DMS53 (cell line): ENCODE measurements around the gene CNTLN.
A peak's percentile ranks its signal among the peaks of the same experiment; 100 is the strongest.

ENCODE experiments used
- DNase-seq: peaks from one replicate; lab custom pipeline; 2025; lab: John Stamatoyannopoulos, UW

CNTLN gene, protein sequence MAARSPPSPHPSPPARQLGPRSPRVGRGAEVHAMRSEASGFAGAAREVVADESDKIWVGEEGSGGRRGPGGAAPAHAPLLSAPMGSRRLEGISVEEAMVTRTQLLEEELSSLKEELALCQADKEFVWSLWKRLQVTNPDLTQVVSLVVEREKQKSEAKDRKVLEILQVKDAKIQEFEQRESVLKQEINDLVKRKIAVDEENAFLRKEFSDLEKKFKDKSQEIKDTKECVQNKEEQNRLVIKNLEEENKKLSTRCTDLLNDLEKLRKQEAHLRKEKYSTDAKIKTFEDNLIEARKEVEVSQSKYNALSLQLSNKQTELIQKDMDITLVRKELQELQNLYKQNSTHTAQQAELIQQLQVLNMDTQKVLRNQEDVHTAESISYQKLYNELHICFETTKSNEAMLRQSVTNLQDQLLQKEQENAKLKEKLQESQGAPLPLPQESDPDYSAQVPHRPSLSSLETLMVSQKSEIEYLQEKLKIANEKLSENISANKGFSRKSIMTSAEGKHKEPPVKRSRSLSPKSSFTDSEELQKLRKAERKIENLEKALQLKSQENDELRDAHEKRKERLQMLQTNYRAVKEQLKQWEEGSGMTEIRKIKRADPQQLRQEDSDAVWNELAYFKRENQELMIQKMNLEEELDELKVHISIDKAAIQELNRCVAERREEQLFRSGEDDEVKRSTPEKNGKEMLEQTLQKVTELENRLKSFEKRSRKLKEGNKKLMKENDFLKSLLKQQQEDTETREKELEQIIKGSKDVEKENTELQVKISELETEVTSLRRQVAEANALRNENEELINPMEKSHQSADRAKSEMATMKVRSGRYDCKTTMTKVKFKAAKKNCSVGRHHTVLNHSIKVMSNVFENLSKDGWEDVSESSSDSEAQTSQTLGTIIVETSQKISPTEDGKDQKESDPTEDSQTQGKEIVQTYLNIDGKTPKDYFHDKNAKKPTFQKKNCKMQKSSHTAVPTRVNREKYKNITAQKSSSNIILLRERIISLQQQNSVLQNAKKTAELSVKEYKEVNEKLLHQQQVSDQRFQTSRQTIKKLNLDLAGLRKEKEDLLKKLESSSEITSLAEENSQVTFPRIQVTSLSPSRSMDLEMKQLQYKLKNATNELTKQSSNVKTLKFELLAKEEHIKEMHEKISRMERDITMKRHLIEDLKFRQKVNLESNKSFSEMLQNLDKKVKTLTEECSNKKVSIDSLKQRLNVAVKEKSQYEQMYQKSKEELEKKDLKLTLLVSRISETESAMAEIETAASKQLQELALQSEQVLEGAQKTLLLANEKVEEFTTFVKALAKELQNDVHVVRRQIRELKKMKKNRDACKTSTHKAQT (N-terminal part only)

DNA sequence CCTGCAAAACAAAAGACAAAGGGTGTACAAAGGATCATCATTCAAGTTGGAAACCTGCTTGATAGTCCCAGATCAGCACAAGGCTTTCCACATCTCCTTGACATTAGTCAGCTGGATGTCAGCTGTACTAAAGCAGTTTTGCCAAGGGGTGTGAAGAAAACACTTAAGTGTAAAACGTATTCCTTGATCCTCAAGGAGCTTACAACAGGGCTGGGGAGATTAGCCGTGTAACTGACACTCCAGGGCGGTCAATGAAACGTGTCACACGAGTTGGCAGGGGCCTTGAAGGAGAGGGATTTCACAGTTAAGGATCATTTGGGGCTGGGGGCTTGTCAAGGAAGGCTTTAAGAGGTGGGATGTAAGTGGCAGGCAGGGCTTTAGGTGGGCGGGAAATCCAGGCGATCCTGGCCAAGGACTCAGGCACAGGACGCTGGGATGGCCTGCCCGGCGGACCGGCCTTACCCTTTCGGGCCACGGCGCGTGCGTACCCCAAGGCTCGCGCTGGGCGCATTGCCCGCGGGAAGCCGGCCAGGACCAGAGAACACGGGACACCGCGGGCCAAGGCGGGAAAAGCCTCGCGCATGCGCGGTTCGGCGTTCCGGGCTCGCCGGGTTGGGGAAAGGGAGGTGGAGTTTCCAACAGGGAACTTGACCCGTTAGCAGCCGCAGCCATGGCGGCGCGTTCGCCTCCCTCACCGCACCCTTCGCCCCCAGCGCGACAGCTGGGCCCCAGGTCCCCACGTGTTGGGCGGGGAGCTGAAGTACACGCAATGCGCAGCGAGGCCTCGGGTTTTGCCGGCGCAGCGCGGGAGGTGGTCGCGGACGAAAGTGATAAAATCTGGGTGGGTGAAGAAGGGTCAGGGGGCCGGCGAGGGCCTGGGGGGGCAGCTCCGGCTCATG lies at the start of gene CNTLN:
Gene CNTLN (plus strand): TSS at position 645 of the 899 bp plus-strand sequence. CDS start 26 bp downstream, at position 671.
- DNase-seq, result peak; percentile 75

DNA sequence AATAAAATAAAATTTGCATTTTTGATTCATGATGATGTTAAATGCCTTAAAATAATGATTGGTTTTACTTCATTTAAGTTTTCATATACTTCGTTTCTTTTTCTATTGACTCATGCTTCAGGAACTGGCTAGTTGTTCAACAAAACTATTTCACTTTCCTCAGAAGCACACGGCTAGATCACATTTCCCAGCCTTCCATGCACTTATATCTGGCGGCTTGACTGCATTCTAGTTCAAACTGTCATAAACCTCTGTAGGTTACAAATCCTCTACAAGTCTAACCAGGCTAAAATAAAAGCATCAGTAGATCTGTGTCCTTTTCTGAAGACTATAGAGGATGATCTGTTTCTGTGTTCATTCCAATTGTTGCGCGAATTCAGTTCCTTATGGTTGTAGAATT lies 46.3 kb upstream of the CNTLN start:
- no peak for DNase-seq

DNA sequence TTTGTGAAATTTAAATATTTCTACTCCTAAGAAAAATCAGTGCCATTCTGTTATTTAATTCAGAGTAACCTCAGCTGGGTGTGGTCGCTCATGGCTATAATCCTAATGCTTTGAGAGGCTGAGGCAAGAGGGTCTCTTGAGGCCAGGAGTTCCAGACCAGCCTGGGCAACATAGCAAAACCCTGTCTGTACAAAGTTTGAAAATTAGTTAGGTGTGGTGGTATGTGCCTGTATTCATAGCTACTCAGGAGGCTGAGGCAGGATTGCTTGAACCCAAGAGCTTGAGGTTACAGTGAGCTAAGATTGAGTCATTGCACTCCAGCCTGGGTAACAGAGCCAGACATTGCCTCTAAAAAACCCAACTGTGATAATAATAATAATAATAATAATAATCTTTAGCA lies 44.8 kb upstream of the CNTLN start:
- DNase-seq, result no peak

DNA sequence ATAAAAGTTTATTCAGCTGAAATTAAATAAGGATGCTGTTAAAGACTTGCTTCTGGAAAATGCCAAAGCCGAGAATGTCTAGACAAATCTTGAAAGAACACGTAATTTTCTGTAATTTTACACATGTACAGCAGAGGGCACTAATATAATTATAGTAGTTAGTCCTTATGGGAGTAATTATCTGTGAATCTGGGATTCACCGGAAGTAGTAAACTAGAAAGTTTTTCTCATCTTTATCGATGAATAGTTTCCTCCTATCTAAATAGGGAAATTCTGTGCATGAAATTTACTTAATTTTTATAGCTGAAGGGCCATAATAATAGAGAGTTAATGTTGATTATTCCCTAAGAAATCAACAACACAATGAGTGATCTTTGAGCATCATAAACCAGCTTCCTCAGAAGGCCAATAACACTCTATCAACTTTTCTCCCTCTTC lies 18.4 kb upstream of the CNTLN start:
- DNase-seq, result peak; percentile 44

DNA sequence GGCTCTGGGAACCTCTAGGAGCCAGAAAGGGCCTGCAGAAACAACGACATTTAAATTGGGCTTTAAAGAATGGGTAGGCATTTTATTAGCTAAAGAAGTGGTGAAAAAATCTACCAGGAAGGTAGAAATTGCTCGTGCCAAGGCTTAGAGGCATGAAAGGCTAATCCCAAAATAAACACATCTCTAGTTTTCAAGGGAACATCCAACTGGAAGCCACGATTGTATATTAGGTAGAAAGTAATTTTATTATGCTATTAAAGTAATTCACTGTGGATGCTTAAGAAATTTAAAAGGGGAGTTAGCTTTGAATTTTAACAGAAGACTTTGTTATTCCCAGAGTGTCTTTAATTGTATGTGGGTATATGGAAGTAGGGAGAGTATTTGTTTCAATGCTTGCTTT lies 17.5 kb upstream of the CNTLN start:
- peak; percentile 32 for DNase-seq

DNA sequence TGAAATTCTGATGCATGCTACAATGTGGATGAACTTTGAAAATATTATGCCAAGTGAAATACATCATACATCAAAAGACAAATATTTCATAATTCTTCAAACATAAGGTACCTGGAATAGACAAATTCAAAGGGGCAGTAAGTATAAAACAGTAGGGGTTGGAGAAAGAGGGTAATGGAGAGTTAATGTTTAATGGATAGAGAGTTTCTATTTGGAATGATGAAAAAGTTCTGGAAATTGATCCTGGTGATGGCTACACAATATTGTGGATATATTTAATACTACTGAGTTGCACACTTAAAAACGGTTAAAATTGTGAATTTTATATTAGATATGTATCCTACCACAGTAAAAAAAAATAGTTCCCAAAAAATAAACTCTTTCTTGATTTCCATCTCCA lies 14.6 kb upstream of the CNTLN start:
- DNase-seq, result no peak

DNA sequence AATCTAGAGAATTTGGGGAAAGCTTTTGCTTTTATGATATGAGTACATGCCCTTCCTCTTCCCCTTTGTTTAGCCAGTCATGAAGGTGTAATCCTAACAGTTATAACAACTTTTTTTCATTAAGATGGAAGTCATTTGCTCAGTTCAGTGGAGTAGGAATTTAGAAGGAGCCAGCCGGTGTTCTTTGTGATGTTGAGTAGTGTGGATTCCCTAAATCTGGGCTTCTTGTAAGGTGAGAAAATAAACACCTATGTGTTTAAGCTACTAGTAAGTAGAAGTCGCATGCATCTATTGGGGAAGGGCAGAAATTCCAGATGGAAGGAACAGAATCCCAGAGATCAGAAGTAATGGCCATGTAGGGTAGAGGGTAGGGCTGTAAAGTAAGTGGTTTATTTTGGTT lies 13.6 kb upstream of the CNTLN start:
- no peak for DNase-seq

DNA sequence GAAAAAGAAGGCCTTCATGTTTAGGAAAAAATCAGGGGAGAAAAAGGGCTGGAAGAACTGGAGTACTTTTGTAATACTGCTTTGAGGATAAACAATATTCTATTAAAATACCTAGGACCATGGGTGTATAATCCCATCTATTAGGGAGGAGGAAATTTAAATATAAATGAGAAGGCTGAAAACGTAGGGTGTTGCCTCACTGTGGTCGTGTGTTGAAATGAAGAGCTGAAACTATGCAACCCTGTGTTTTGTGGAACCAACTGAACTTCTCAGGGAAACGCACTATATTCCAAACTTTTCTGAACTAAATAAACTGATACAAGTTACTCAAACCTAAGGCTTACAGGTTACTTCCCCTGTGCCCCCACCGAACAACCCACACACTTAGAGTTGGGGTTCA lies 4.5 kb upstream of the CNTLN start:
- DNase-seq, result no peak

DNA sequence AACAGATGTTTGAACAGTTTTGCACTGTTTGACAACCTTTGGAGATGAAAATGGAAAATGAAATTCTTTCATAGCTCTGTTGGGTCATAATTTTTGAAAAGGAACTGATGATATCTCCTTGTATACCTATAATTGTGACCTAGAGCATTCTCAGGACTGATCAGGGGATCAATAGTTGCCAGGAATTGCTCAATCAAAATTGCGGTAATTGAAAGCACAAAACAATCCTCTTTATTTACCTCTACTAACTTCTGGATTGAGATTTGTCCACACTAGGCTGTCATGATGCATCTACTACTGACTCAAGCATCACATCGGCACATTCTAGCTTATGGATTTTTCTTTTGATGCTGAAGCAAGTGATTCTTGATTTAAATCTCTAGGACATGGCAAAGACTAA lies 4.1 kb upstream of the CNTLN start:
- DNase-seq, result no peak

DNA sequence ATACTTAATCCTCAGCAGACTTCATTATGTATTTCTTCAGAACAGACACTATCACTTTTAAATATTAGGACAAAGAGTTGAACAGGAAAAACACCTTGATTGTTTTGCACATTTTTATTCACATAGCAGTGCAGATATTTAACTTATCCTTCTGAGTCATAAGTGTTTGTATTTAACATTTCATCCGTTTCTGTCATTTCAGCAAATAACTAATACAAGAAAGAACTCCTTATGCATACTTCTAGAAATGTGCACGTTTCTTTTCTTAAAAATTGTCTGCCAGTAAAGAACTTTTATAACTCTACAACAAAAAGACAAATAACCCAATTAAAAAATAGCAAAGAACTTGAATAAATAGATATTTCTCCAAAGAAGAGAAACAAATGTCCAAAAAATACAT lies 3.3 kb upstream of the CNTLN start:
- no peak for DNase-seq

DNA sequence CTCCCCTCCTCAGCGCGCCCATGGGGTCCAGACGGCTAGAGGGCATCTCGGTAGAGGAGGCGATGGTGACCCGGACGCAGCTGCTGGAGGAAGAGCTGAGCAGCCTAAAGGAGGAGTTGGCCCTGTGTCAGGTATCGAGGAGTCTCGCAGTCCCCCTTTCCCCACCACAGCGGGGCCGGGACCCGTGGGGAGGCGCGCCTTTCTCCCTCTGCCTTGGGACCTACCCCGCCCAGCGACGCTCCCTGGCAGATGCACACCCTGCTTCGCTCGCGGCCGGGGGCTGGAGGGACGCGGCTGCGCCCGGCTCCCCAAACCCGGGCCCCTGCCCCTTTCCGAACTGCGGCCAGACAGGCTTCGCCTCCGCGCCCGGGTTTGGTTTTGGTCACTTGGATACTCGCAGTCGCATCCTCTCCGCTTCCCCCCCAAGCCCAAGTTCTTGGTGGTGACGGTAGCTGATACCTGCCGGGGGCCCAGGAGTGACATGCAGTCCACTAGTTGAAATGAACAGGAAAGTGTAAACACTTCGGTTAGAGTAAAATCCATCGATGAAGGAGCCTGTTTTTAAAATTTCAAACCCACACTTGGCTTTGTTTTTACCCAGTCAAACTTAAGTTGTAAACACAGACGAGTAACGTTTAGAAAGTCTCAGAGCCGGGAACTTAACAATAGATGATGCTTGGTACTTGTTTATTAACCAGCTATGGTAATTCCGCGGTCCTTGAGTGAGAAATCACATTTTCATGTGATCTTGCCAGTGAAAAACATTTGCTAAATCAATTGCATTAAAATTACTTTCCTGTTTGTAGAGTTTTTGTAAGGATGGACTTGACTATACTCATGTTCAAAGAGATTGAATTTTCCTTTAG lies 688 bp downstream of the CNTLN start:
- peak; percentile 31 for DNase-seq

DNA sequence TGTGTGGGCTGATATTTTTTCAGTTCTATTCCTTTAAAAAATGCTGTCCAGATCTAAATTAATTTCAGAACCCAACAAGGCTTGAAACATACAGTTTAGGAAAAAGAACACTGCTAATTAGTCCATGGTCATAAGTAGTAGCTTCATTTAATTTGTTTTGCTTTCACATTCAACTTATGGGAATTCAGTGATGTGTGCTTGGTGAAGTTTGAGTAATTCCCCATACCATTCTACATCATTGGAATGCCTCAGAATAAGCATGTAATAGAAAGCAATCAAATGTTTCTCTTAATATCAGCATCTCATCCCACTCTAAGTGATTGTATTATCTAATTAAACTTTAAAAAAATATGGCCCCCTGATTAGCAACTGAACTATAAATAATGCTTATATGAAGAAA lies 2.7 kb downstream of the CNTLN start:
- DNase-seq, result no peak

DNA sequence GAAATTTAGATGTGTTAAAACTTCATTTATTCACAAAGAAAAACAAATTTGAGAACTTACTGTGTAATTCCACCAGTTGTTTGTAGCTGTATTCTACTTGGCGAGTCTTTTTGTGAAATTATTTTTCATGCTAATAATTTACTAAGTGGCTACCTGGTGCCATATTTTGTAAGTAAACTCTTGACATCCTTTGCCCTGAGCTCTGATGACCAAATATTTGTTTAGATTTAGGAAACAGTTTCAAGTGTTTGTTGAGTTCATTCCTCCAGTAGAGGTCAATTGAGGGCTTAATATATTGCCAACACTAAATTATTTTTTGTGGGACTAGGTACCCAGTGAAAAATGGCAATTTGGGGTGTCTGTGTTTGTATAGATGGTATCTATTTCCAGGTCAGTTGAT lies 3.7 kb downstream of the CNTLN start:
- DNase-seq, result peak; percentile 61

DNA sequence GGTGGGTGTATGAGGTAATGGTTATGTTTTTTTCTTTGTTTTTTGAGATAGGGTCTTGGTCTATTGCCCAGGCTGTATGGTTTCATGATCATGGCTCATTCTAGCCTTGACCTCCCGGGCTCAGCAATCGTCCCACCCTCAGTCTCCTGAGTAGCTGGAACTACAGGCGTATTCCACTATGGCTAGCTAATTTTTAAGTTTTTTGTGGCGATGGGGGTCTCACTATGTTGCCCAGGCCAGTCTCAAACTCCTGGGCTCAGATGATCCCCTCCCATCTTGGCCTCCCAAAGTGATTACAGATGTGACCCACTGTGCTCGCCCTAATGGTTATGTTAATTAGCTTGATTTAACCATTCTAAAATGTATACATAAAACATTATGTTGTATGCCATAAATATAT lies 5.6 kb downstream of the CNTLN start:
- no peak for DNase-seq

DNA sequence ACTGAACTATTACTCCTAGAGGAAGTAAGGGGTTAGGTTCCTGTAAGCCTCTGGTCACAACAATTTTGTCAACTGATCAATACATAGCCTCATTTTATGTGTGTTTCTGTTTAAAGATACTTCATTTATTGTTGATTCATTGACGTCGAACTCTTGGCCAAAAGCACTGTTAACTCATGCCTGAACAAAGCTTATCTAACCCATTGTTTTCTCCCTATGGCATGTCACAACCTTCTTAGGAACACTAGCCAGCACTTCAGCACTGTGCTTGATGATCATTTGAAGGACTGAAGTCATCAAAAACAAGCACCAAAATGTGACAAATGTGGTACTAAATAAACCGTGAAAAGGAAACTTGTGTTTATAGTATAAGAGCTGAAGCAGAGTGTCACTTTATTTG lies 13.5 kb downstream of the CNTLN start:
- DNase-seq, result peak; percentile 9

DNA sequence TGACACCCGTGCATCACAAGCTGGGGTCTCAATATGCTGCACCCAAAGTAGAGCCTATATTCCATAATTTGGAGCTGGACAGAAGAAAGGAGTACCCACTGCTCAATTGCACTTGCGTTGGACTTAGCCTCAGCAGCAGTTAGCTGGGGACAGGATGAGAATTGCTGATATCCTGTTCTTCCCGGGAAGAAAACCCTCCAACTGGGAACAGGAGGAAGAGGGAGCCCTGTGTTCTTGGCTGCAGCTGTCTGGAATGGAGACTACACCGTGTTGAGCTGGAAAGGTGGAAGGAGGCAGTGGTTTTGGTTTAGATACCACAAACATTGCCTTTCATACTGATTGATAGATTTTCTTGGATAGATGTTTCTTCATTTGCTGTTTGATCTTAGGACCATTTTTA lies 24.6 kb downstream of the CNTLN start:
- no peak for DNase-seq

DNA sequence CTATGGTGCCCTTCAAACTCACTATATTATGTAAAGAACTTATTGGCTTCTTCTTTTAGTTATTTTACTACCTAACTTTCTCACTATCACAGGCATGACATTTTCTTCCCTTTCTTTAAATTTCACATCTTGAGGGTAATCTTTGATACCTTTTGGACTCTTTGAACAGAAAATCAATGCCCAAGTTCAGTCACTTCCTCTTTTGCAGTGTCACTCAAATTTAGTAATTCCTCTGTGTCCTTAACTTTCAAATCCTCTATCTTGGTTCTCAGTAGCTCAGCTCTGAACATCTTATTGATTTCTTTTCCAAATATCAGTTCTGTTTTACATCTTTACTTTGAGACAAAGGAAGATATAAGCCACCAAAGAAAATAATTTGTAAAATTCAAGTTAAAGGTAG lies 25.5 kb downstream of the CNTLN start:
- DNase-seq, result no peak

DNA sequence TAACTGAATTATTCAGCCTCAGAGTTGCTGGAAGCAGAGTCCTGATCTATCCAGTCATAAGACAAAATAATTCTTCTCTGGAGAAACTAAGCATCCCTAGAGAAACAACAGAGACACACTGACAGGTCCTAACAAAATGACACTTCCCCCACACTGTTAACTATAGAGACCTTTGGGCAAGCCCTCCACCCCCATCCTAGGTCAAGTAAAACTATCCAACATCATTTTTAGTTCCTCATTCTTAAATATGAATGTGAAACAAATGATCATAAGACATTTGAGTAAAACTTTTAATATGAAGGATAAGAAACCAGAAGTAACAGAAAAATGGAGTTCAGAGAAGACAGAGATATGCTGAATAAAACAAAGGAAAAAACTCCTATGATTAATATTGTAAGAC lies 30.9 kb downstream of the CNTLN start:
- no peak for DNase-seq

DNA sequence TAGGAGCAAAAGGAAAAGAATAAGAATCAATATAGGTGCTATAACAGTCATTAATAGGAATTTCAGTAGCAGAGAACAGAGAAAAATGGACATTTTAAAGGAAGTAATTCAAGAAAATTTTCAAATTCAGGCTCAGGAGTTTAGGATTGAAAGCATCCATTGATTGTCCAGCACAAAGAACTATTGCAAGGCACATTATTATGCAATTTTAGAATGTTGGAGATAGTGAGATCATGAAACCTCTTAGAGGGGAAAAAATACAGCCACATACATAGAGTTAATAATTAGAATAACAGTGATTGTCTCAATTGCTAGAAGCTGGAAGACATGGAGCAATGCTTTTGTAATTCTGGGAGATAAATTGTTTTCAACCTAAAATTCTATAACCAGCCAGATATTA lies 31.5 kb downstream of the CNTLN start:
- no peak for DNase-seq
